A549 (cell line): Measurements from ENCODE around the gene CNTN5.

Experiments
- JUNB ChIP-seq: fragments of >200 bp; sonication (Bioruptor Twin); formaldehyde crosslinking; IDR thresholded peaks from 2 replicates; pipeline ENCODE4 v1.6.1; 2016
- NFE2L2 ChIP-seq: fragments of 150-350 bp; conservative IDR thresholded peaks from 2 replicates; pipeline ENCODE4 v1.6.1; 2014; ENCODE audit warnings: low read length
- PBX3 ChIP-seq: IDR thresholded peaks from 2 replicates; pipeline ENCODE4 v1.6.1; 2012
- POLR2A ChIP-seq: IDR thresholded peaks from 2 replicates; pipeline ENCODE4 v1.6.1; 2012; ENCODE audit warnings: mild to moderate bottlenecking, low read length
- RAD21 ChIP-seq, 2 experiments: fragments of >200 bp in 1 of 2; sonication (Bioruptor Twin) in 1 of 2; formaldehyde crosslinking in 1 of 2; IDR thresholded peaks in 1 of 2; conservative IDR thresholded peaks in 1 of 2; 2 replicates in 1 of 2; 3 replicates in 1 of 2; pipeline ENCODE4 v1.6.1; 2012 to 2018; ENCODE audit warnings: inconsistent platforms in 1 of 2
- RFX5 ChIP-seq: fragments of 450-650 bp; IDR thresholded peaks from 2 replicates; pipeline ENCODE4 v1.7.1; 2014; ENCODE audit warnings: antibody characterized with exemption, mild to moderate bottlenecking, moderate library complexity
- TF ChIP-seq, protein P1 (sequence below): fragments of >200 bp; sonication (Bioruptor Twin); formaldehyde crosslinking; IDR thresholded peaks from 3 replicates; pipeline ENCODE4 v1.5.1; 2016
- TF ChIP-seq, protein P2 (sequence below): IDR thresholded peaks from 2 replicates; pipeline ENCODE4 v1.6.1; 2012

DNA sequence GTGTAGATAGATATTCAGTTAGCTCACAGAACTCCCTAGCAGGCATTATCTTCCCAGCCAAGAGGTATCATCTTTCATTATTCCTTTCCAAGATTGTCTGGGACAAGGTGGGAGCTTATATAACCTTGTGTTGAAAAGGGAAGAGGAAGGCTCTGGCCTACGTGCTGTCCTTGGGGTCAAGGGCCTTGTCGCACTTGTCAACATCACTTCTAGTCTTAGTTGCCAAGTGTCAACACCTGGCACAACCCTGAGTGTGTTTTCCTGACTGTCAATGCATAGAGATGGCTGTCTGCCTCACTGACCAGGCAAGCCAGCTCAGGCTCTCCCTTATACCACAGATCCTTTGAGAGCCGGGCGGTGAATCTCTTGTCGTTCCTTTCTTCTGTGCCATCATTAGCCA lies 331.9 kb downstream of the CNTN5 start:
- TF ChIP-seq NFE2L2 (no peak), RFX5 (no peak), POLR2A (no peak), RAD21 (conservative IDR thresholded peaks at IDR 0.05 in 1 of 2, IDR thresholded peaks at IDR 0.05 in 1 of 2) (no peak), JUNB (no peak), PBX3 (no peak)
- TF ChIP-seq, protein P1, sequence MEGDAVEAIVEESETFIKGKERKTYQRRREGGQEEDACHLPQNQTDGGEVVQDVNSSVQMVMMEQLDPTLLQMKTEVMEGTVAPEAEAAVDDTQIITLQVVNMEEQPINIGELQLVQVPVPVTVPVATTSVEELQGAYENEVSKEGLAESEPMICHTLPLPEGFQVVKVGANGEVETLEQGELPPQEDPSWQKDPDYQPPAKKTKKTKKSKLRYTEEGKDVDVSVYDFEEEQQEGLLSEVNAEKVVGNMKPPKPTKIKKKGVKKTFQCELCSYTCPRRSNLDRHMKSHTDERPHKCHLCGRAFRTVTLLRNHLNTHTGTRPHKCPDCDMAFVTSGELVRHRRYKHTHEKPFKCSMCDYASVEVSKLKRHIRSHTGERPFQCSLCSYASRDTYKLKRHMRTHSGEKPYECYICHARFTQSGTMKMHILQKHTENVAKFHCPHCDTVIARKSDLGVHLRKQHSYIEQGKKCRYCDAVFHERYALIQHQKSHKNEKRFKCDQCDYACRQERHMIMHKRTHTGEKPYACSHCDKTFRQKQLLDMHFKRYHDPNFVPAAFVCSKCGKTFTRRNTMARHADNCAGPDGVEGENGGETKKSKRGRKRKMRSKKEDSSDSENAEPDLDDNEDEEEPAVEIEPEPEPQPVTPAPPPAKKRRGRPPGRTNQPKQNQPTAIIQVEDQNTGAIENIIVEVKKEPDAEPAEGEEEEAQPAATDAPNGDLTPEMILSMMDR: no peak
- TF ChIP-seq, protein P2, sequence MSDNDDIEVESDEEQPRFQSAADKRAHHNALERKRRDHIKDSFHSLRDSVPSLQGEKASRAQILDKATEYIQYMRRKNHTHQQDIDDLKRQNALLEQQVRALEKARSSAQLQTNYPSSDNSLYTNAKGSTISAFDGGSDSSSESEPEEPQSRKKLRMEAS: no peak
